Stimulated activated naive B cell treated with anti-CD40 and anti-IgM and Interleukin-4, amounts not matched to agents 10 μg/mL and 1 μg/mL and 100 μg/mL, for 72 hours (primary cell): ENCODE results near the gene RIMOC1.
"Not testable (repeated sequence)": the region's sequence is repeated elsewhere in the genome, so short reads cannot be mapped to it uniquely, and the experiment has no call there.

Experiments used
- ATAC-seq, 2 donors: fragments of 150-1000 bp; cut with Tn5 transposase; replicated peaks; 2 replicates each; pipeline ENCODE4 v1.10.0; 2021; ENCODE audit warnings: moderate library complexity in 1 of 2
- DNase-seq: peaks from one replicate; pipeline ENCODE4 v3.0.0; 2021
- H3K27ac Mint-ChIP-seq: one replicate; pipeline ENCODE4 v1.8.0; 2022; ENCODE audit warnings: mild to moderate bottlenecking, mixed read lengths
- H3K27me3 Mint-ChIP-seq, 2 donors: one replicate each; pipeline ENCODE4 v1.8.0; 2022; ENCODE audit warnings: mixed read lengths in 2 of 2
- H3K36me3 Mint-ChIP-seq, 2 donors: one replicate each; pipeline ENCODE4 v1.8.0; 2022; ENCODE audit warnings: mixed read lengths in 2 of 2, mild to moderate bottlenecking in 1 of 2
- H3K4me1 Mint-ChIP-seq, 2 donors: one replicate each; pipeline ENCODE4 v1.8.0; 2022; ENCODE audit warnings: mixed read lengths in 2 of 2, mild to moderate bottlenecking in 1 of 2
- H3K4me3 Mint-ChIP-seq, 2 donors: one replicate each; pipeline ENCODE4 v1.8.0; 2022; ENCODE audit warnings: mild to moderate bottlenecking in 2 of 2, mixed read lengths in 2 of 2, moderate library complexity in 1 of 2
- H3K9me3 Mint-ChIP-seq, 2 donors: one replicate each; pipeline ENCODE4 v1.8.0; 2022; ENCODE audit warnings: mixed read lengths in 2 of 2, mild to moderate bottlenecking in 1 of 2

RIMOC1 gene

DNA sequence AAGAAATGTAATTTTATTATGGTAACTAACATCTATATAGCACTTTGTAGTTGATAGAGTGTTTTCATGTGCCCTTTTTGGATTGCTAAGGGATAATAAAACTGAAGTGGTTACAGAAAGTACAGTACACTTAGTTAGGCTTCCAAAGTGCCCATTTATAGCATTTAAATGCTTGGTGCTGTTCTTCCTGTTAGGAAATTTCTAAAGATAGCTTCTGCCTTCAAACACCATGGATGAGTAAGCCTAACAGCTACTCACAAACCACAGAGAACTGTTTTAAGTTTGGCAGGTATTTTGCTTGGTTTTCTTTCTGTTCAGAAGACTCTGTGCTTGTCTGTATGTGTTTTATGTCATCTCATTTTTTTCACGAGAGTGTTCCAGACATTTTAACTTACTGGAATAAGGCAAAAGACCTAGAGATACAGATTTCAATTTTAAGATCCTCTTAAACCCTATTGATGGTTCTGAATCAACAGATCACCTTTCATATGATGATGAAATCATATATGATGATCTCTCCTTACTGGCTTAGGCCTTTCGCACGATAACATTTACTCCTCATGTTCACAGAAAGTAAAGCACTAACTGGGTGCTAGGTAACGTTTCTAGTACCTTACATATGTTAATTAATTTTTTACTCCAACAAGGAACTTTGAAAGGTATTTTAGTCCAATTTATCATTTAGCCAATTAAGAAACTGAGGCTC lies 4.4 kb downstream of the RIMOC1 start:
- H3K4me1 Mint-ChIP-seq: peaks cover 15 to 26% of the 10 kb centered on the region in 2 donors
- H3K4me3 Mint-ChIP-seq: no peak overlapping the region
- DNase-seq: no peak
- ATAC-seq: no peak
- peaks cover 31 to 54% of the 10 kb centered on the region in 2 donors for H3K36me3 Mint-ChIP-seq
- H3K27ac Mint-ChIP-seq: no peak overlapping the region
- no peaks in the 10 kb centered on the region for H3K27me3 Mint-ChIP-seq
- no peaks in the 10 kb centered on the region for H3K9me3 Mint-ChIP-seq

GRCh38 chr5:41918105-41918504 lies 14.0 kb downstream of the RIMOC1 start:
- Mint-ChIP-seq H3K36me3 (peaks cover 48 to 64% of the 10 kb centered on the region in 2 donors), H3K4me3 (peak overlapping the region in 1 of 2 donors; percentile 33), H3K27ac (no peak overlapping the region), H3K27me3 (no peaks in the 10 kb centered on the region), H3K9me3 (peaks cover 0 to 4% of the 10 kb centered on the region in 2 donors), H3K4me1 (peaks cover 15 to 29% of the 10 kb centered on the region in 2 donors)
- no peak for DNase-seq
- ATAC-seq: peak; percentile 74

DNA sequence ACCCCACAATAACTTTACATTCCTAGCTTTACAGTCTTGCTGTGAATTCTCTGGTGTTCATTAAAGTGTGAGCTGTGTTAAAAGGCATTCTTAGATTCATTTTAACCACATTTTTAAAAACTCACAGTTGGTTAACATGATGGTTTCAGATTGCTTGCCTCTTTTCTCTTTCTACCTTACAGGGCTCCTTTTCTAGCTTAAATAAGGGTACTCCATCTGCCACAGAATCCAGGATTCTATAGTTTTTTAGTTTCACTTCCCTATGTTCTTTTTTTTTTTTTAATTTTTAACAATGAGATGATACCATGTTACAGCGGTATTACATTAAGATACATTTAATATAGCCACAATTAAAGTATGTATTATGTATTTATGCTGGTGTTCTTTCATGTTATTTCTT lies 17.0 kb downstream of the RIMOC1 start:
- ATAC-seq: no peak
- Mint-ChIP-seq H3K27me3 (no peaks in the 10 kb centered on the region), H3K4me1 (peaks cover 19 to 44% of the 10 kb centered on the region in 2 donors), H3K4me3 (no peak overlapping the region), H3K36me3 (peaks cover 32 to 45% of the 10 kb centered on the region in 2 donors), H3K27ac (no peak overlapping the region), H3K9me3 (no peaks in the 10 kb centered on the region)
- DNase-seq: no peak

GRCh38 chr5:41921874-41922273 lies 17.7 kb downstream of the RIMOC1 start:
- H3K9me3 Mint-ChIP-seq: no peaks in the 10 kb centered on the region
- peaks cover 20 to 48% of the 10 kb centered on the region in 2 donors for H3K4me1 Mint-ChIP-seq
- H3K27ac Mint-ChIP-seq: no peak overlapping the region
- peaks cover 32 to 44% of the 10 kb centered on the region in 2 donors for H3K36me3 Mint-ChIP-seq
- DNase-seq: no peak
- no peaks in the 10 kb centered on the region for H3K27me3 Mint-ChIP-seq
- no peak overlapping the region for H3K4me3 Mint-ChIP-seq
- no peak for ATAC-seq

DNA sequence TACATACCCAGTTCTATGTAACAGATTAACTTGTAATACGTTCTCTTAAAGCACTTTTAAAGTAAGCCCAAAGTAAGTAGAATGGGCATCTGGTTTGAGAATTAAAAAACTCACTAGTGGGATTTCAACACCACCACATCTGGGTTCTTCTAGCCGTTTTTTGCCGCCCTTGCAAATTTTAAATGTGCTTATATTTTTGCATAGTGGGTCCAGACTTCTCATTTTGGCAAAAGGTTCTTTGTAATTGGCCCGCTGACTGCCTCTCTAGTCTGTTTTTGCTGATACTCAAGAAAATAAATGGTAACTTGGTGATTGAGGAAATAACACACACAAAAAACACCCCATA lies 20.4 kb downstream of the RIMOC1 start:
- Mint-ChIP-seq H3K27ac (peak overlapping the region; percentile 100), H3K4me1 (peaks cover 14 to 30% of the 10 kb centered on the region in 2 donors), H3K27me3 (no peaks in the 10 kb centered on the region), H3K9me3 (no peaks in the 10 kb centered on the region), H3K36me3 (peaks cover 19 to 25% of the 10 kb centered on the region in 2 donors), H3K4me3 (peak overlapping the region; percentile 93 to 96)
- DNase-seq (no peak), ATAC-seq (no peak)

DNA sequence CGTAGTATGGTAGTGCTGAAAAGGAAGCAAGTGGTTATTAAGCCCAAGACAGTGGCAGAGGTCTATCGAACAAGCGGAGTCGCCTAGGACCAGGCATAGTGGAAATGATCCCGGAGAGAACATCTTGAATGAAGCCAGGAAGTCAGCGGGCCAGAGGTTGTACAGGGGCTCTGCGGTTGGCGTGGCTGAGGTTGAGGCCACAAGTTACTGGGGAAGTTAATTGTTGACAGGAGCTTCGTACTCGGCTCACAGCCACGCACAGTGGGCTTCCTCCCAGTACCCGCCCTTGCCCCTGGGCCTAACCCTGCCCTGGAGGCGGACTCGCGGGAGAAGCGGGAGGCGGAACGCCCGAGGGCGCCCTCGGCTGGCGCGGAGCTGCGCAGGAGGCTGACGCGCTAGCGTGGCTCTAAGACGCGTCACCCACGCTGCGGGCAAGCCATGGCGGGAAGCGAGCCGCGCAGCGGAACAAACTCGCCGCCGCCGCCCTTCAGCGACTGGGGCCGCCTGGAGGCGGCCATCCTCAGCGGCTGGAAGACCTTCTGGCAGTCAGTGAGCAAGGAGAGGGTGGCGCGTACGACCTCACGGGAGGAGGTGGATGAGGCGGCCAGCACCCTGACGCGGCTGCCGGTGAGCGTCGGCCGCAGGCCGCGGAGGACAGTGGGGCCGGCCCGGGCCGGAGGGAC lies 20.9 kb downstream of the RIMOC1 start, which contains the start of gene FBXO4:
Gene FBXO4, plus strand, starts transcription at position 410 of the 683 bp plus-strand sequence. Its CDS starts 29 bp downstream, at position 439.
- H3K27me3 Mint-ChIP-seq: no peaks in the 10 kb centered on the region
- H3K36me3 Mint-ChIP-seq: peaks cover 14 to 20% of the 10 kb centered on the region in 2 donors
- no peaks in the 10 kb centered on the region for H3K9me3 Mint-ChIP-seq
- peak within 1 kb of the TSS; percentile 100 for H3K27ac Mint-ChIP-seq
- ATAC-seq: peak; percentile 92 to 94
- DNase-seq: peak; percentile 89
- H3K4me1 Mint-ChIP-seq: peaks cover 14 to 27% of the 10 kb centered on the region in 2 donors
- peak within 1 kb of the TSS; percentile 93 to 96 for H3K4me3 Mint-ChIP-seq

DNA sequence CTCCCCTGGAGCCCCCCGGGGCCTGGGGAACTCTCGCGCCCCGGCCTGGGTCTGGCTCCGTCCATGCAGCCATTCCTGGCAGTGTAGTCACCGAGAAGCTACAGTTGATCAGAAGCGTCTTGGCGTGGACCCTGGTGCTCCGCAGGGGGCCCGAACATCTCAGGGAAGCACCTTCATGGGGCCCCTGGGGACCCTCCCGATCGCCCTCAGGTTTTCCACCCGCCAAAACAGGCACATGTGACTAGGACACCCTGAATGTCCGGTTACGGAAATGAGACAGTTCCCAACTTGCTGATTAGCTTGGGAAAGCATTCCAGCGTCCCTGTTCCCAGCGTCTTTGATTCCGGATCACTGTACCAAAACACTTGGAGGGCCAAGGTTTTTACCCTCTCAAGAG lies 21.4 kb downstream of the RIMOC1 start:
- H3K27ac Mint-ChIP-seq: peak overlapping the region; percentile 100
- DNase-seq: no peak
- H3K4me1 Mint-ChIP-seq: peaks cover 12 to 26% of the 10 kb centered on the region in 2 donors
- H3K36me3 Mint-ChIP-seq: peaks cover 15 to 22% of the 10 kb centered on the region in 2 donors
- ATAC-seq: peak in 1 of 2 donors; percentile 48
- no peaks in the 10 kb centered on the region for H3K27me3 Mint-ChIP-seq
- H3K4me3 Mint-ChIP-seq: peak overlapping the region; percentile 93 to 96
- H3K9me3 Mint-ChIP-seq: no peaks in the 10 kb centered on the region

GRCh38 chr5:41927604-41928003 lies 23.5 kb downstream of the RIMOC1 start:
- ATAC-seq (no peak), DNase-seq (no peak)
- no peak overlapping the region for H3K27ac Mint-ChIP-seq
- peaks cover 6 to 20% of the 10 kb centered on the region in 2 donors for H3K4me1 Mint-ChIP-seq
- H3K27me3 Mint-ChIP-seq: no peaks in the 10 kb centered on the region
- H3K4me3 Mint-ChIP-seq: no peak overlapping the region
- H3K36me3 Mint-ChIP-seq: peaks cover 22 to 27% of the 10 kb centered on the region in 2 donors
- H3K9me3 Mint-ChIP-seq: no peaks in the 10 kb centered on the region

GRCh38 chr5:41929035-41929434 lies 24.9 kb downstream of the RIMOC1 start:
- Mint-ChIP-seq H3K4me1 (peaks cover 6 to 20% of the 10 kb centered on the region in 2 donors), H3K27ac (no peak overlapping the region), H3K9me3 (no peaks in the 10 kb centered on the region), H3K4me3 (no peak overlapping the region), H3K27me3 (no peaks in the 10 kb centered on the region), H3K36me3 (peaks cover 23 to 29% of the 10 kb centered on the region in 2 donors)
- DNase-seq: no peak
- ATAC-seq: no peak

DNA sequence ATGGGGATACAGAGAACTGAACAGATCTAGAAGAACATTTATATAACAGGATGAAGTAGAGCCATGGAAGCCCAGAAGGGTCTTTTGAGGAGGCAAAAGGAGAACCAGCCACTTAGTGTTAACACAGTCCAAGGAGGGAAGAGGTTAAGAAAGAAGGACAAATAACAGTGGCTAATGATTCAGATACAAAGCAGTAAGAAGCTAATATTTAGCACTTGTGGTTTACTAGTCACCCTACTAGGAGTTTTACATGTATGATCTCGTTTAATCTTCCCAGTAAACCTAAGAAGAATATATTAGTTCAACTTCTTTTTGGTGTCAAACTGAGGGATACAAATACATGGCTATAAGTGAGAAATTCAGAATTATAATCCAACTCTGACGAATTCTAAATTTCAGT lies 28.6 kb downstream of the RIMOC1 start:
- Mint-ChIP-seq H3K9me3 (no peaks in the 10 kb centered on the region), H3K4me3 (no peak overlapping the region), H3K4me1 (no peaks in the 10 kb centered on the region), H3K27me3 (no peaks in the 10 kb centered on the region), H3K27ac (no peak overlapping the region), H3K36me3 (peaks cover 25 to 38% of the 10 kb centered on the region in 2 donors)
- DNase-seq (no peak), ATAC-seq (no peak)

DNA sequence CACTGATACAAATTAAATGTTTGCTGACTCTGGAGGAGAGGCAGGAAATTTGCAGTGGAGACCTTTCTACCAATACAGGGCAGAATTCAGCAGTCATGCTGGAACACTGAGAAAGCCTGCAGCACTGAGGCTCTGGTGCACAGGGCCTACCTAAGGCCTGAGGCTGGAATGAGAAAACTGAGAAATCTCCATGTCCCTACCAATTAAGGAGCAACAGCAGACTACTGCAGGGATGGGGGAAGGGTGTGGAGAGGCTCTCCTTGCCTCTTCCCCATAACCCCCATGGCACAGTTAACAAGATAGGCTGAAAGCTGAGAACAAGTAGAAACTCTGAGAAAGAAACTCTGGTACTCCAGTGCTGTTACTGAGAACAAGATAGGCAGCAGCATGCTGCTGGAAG lies 31.4 kb downstream of the RIMOC1 start:
- H3K9me3 Mint-ChIP-seq: no peaks in the 10 kb centered on the region
- no peaks in the 10 kb centered on the region for H3K4me1 Mint-ChIP-seq
- no peak for ATAC-seq
- H3K27ac Mint-ChIP-seq: no peak overlapping the region
- no peaks in the 10 kb centered on the region for H3K27me3 Mint-ChIP-seq
- H3K36me3 Mint-ChIP-seq: peaks cover 25 to 35% of the 10 kb centered on the region in 2 donors
- DNase-seq: no peak
- H3K4me3 Mint-ChIP-seq: no peak overlapping the region

- H3K36me3 Mint-ChIP-seq: peaks cover 6 to 12% of the 10 kb centered on the region in 2 donors
- ATAC-seq: no peak
- no peaks in the 10 kb centered on the region for H3K4me1 Mint-ChIP-seq
- H3K27me3 Mint-ChIP-seq: no peaks in the 10 kb centered on the region
- H3K9me3 Mint-ChIP-seq: no peaks in the 10 kb centered on the region
- no peak overlapping the region for H3K4me3 Mint-ChIP-seq
- DNase-seq: no peak
- no peak overlapping the region for H3K27ac Mint-ChIP-seq
These were observed 36.5 kb downstream of the RIMOC1 start for GRCh38 chr5:41940641-41941040.

GRCh38 chr5:41945332-41945955 lies 41.3 kb downstream of the RIMOC1 start:
- H3K27ac Mint-ChIP-seq, H3K9me3 Mint-ChIP-seq, H3K27me3 Mint-ChIP-seq, DNase-seq, ATAC-seq, H3K4me1 Mint-ChIP-seq, H3K4me3 Mint-ChIP-seq: not testable (repeated sequence)
- H3K36me3 Mint-ChIP-seq: peaks cover 2 to 10% of the 10 kb centered on the region in 2 donors

- H3K4me3 Mint-ChIP-seq: no peak overlapping the region
- no peak for DNase-seq
- H3K4me1 Mint-ChIP-seq: no peaks in the 10 kb centered on the region
- H3K36me3 Mint-ChIP-seq: peaks cover 0 to 3% of the 10 kb centered on the region in 2 donors
- no peak overlapping the region for H3K27ac Mint-ChIP-seq
- no peak for ATAC-seq
- H3K27me3 Mint-ChIP-seq: peaks cover 4 to 14% of the 10 kb centered on the region in 2 donors
- peaks cover 0 to 12% of the 10 kb centered on the region in 2 donors for H3K9me3 Mint-ChIP-seq
These were observed 47.1 kb downstream of the RIMOC1 start for GRCh38 chr5:41951224-41951623.
